ENCODE measurements around the gene COLGALT1.

COLGALT1 gene

GRCh38 chr19:17605117-17605516 is 49.7 kb downstream of the COLGALT1 start:
- no peak overlapping the region for H3K27ac ChIP-seq (ENCODE audit: low read depth, low read length)
- no peaks in the 10 kb centered on the region for H4K20me1 ChIP-seq (ENCODE audit: control insufficient read depth, insufficient read depth, low read depth, low read length)
- H3K4me3 ChIP-seq (ENCODE audit: low read length), result peak overlapping the region; percentile 76
- H3K4me1 ChIP-seq (ENCODE audit: control insufficient read depth, low read length), result peaks cover 32% of the 10 kb centered on the region
- no peaks in the 10 kb centered on the region for H3K79me2 ChIP-seq (ENCODE audit: control insufficient read depth, low read length)
- peak overlapping the region; percentile 72 for H3K4me2 ChIP-seq (ENCODE audit: low read length)
- H3K27me3 ChIP-seq (ENCODE audit: control insufficient read depth, low read length), result peaks cover 10% of the 10 kb centered on the region
- no peaks in the 10 kb centered on the region for H3K9me3 ChIP-seq (ENCODE audit: control insufficient read depth, insufficient read depth, low read length)
- peaks cover 15% of the 10 kb centered on the region for H3F3A ChIP-seq (ENCODE audit: control insufficient read depth, insufficient read depth)
- H3K9me2 ChIP-seq (replicated peaks; ENCODE audit: control insufficient read depth, low read length), result no peaks in the 10 kb centered on the region
- H3K36me3 ChIP-seq (ENCODE audit: control insufficient read depth, low read length), result no peaks in the 10 kb centered on the region
- TF ChIP-seq EZH2phosphoT487 (IDR thresholded peaks at IDR 0.05; ENCODE audit: borderline replicate concordance, low read length) (no peak), CTCF (IDR thresholded peaks at IDR 0.05; ENCODE audit: low read depth, low read length, poor library complexity, severe bottlenecking) (no peak)

GRCh38 chr19:17605761-17606589 is 50.5 kb downstream of the COLGALT1 start:
- Histone ChIP-seq H3F3A (ENCODE audit: control insufficient read depth, insufficient read depth) (peaks cover 15% of the 10 kb centered on the region), H3K79me2 (ENCODE audit: control insufficient read depth, low read length) (no peaks in the 10 kb centered on the region), H3K9me2 (replicated peaks; ENCODE audit: control insufficient read depth, low read length) (no peaks in the 10 kb centered on the region), H3K9me3 (ENCODE audit: control insufficient read depth, insufficient read depth, low read length) (no peaks in the 10 kb centered on the region), H3K4me1 (ENCODE audit: control insufficient read depth, low read length) (peaks cover 38% of the 10 kb centered on the region), H4K20me1 (ENCODE audit: control insufficient read depth, insufficient read depth, low read depth, low read length) (no peaks in the 10 kb centered on the region), H3K4me3 (ENCODE audit: low read length) (peak overlapping the region; percentile 76), H3K4me2 (ENCODE audit: low read length) (peak overlapping the region; percentile 72), H3K27ac (ENCODE audit: low read depth, low read length) (peak overlapping the region; percentile 67), H3K36me3 (ENCODE audit: control insufficient read depth, low read length) (no peaks in the 10 kb centered on the region), H3K27me3 (ENCODE audit: control insufficient read depth, low read length) (peaks cover 10% of the 10 kb centered on the region)
- peak; percentile 64 for TF ChIP-seq CTCF (IDR thresholded peaks at IDR 0.05; ENCODE audit: low read depth, low read length, poor library complexity, severe bottlenecking)
- no peak for TF ChIP-seq EZH2phosphoT487 (IDR thresholded peaks at IDR 0.05; ENCODE audit: borderline replicate concordance, low read length)

GRCh38 chr19:17606590-17607185 is 51.2 kb downstream of the COLGALT1 start:
- Histone ChIP-seq H3K4me2 (ENCODE audit: low read length) (peak overlapping the region; percentile 72), H3K27me3 (ENCODE audit: control insufficient read depth, low read length) (peaks cover 10% of the 10 kb centered on the region), H3K4me1 (ENCODE audit: control insufficient read depth, low read length) (peaks cover 38% of the 10 kb centered on the region), H3K36me3 (ENCODE audit: control insufficient read depth, low read length) (no peaks in the 10 kb centered on the region), H3K79me2 (ENCODE audit: control insufficient read depth, low read length) (no peaks in the 10 kb centered on the region), H3K4me3 (ENCODE audit: low read length) (peak overlapping the region; percentile 76), H4K20me1 (ENCODE audit: control insufficient read depth, insufficient read depth, low read depth, low read length) (no peaks in the 10 kb centered on the region), H3K27ac (ENCODE audit: low read depth, low read length) (no peak overlapping the region), H3F3A (ENCODE audit: control insufficient read depth, insufficient read depth) (peaks cover 15% of the 10 kb centered on the region), H3K9me3 (ENCODE audit: control insufficient read depth, insufficient read depth, low read length) (no peaks in the 10 kb centered on the region), H3K9me2 (replicated peaks; ENCODE audit: control insufficient read depth, low read length) (no peaks in the 10 kb centered on the region)
- TF ChIP-seq CTCF (IDR thresholded peaks at IDR 0.05; ENCODE audit: low read depth, low read length, poor library complexity, severe bottlenecking) (no peak), EZH2phosphoT487 (IDR thresholded peaks at IDR 0.05; ENCODE audit: borderline replicate concordance, low read length) (no peak)
